Bronchial epithelial cell (primary cell): ENCODE data around the gene MTHFSD. TPM values are rescaled to one million over a fixed set of nuclear protein-coding genes. Genes with fewer than 3 reads are reported as not detected.
A peak's percentile ranks its signal among the peaks of the same experiment; 100 is the strongest.

Source experiments
- DNase-seq: peaks from one replicate; pipeline ENCODE4 v3.0.0-alpha.2; 2010; ENCODE audit warnings: low read depth
- FAIRE-seq: peaks from 2 replicates; lab custom pipeline; 2011; peaks lifted over from hg19 to GRCh38; lab: Jason Lieb, UNC
- H3K27me3 ChIP-seq: 2 replicates; pipeline ENCODE4 v1.5.1; 2011; ENCODE audit warnings: low read length; ENCODE audit not compliant: control insufficient read depth, insufficient read depth
- H3K36me3 ChIP-seq: 2 replicates; pipeline ENCODE4 v1.5.1; 2011; ENCODE audit warnings: low read length; ENCODE audit not compliant: control insufficient read depth, insufficient read depth
- H3K4me3 ChIP-seq: 2 replicates; pipeline ENCODE4 v1.5.1; 2011; ENCODE audit warnings: mild to moderate bottlenecking, low read depth, low read length, control low read depth
- total RNA-seq: library from RNA; depleted of rRNA; stranded (reverse); fragments of >200 nt; gene quantifications from 2 replicates; pipeline ENCODE4 v1.2.1, GENCODE V29; 2014
- TF ChIP-seq, protein P1 (sequence below): IDR thresholded peaks from 2 replicates; pipeline ENCODE4 v1.5.1; 2011; ENCODE audit warnings: mild to moderate bottlenecking, moderate library complexity, low read length, control low read depth, inconsistent platforms; ENCODE audit not compliant: insufficient read depth, severe bottlenecking

MTHFSD gene
- total RNA-seq, 1 donor from 2014 or later = 13.2 TPM

DNA sequence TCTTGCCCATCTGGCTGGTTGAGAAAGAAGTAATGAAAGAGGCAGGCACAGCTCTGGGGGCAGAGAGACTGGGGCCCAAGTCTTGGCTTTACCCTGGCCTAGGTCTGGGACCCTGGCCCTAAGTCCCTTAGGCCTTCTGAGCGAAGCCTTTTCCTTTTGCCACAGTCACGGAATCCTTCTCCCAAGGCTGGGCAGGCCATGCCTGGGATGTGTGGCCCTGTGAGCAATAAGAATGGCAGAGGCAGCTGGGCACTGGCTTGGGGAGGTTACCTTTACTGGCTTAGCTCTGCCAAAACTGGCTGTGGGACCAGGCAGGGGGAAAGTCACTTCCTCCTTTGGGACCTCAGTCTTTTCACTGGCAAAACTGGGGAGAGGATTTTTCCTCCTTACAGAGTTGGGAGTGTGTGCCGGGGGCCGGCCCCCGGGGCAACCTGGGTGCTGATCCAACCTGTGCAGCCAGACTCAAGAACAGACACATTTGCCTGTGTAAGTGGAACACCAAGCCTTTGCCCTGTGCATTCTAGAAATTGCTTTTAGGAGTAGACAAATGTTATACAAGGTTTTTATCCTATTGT lies 31.8 kb downstream of the MTHFSD start:
- Histone ChIP-seq H3K4me3 (no peak overlapping the region), H3K36me3 (no peaks in the 10 kb centered on the region), H3K27me3 (peaks cover 10% of the 10 kb centered on the region)
- DNase-seq (no peak), FAIRE-seq (no peak)
- TF ChIP-seq, protein P1, sequence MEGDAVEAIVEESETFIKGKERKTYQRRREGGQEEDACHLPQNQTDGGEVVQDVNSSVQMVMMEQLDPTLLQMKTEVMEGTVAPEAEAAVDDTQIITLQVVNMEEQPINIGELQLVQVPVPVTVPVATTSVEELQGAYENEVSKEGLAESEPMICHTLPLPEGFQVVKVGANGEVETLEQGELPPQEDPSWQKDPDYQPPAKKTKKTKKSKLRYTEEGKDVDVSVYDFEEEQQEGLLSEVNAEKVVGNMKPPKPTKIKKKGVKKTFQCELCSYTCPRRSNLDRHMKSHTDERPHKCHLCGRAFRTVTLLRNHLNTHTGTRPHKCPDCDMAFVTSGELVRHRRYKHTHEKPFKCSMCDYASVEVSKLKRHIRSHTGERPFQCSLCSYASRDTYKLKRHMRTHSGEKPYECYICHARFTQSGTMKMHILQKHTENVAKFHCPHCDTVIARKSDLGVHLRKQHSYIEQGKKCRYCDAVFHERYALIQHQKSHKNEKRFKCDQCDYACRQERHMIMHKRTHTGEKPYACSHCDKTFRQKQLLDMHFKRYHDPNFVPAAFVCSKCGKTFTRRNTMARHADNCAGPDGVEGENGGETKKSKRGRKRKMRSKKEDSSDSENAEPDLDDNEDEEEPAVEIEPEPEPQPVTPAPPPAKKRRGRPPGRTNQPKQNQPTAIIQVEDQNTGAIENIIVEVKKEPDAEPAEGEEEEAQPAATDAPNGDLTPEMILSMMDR = no peak

DNA sequence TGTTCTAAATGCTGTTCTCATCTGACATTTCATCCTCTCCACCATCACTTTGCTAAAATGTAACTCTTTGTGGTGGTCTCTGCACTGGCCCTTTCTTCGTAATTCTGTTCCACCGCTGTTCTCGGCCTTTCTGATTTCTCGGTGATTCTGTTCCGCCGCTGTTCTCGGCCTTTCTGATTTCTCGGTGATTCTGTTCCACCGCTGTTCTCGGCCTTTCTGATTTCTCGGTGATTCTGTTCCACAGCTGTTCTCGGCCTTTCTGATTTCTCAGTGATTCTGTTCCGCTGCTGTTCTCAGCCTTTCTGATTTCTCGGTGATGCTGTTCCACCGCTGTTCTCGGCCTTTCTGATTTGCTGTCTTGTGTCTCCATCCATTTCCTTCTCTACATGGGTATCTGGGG lies 32.4 kb downstream of the MTHFSD start:
- H3K27me3 ChIP-seq = peaks cover 10% of the 10 kb centered on the region

DNA sequence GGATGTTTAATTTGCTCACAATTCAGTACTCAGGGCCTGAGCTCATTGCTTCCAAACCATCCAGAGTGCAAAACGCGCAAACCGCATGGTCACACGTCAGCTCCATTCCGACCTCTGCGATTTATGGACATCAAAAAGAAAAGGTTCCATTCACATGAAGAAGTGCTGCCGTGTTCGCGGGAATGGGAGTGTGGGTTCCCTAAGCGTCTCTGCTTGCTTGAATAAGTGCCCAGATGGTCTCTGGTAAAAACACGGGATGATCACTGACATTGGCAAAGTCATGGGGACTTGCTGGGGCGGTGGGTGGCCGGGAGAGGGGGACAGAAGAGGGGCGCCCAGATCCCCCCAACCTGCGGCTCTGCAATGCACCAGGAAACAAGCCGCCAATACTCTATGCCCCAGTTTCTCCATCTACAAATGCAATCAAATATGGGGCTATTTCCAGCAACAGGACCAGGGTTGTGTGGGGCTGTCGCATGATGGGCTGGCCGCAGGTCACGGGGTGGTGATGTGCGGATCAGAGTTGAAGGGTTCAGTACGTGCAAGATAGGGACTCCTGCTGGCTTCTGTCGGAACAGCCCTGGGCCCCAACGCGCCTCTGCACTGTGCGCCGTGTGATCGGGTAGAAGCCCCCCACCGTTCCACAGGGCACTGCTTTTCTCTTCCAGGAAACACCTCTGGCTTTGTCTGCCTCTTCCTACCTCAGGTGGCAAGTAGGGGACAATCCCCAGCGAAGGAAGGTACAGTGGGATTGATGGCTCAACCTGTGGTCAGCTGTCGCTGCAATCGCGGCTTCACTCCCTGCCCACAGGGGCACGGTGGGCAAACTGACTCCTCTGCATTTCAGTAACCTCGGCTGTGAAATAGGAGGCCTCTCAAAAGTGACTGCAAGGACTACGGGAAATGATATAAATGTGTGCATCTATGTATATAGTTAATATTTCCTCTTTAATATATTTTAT lies 33.5 kb downstream of the MTHFSD start:
- peak; percentile 32 for FAIRE-seq
- Histone ChIP-seq H3K4me3 (no peak overlapping the region), H3K36me3 (no peaks in the 10 kb centered on the region), H3K27me3 (peaks cover 18% of the 10 kb centered on the region)
- DNase-seq = no peak
- TF ChIP-seq, protein P1 = no peak

More for the DNA sequence above, 32.4 kb downstream of the MTHFSD start:
- TF ChIP-seq, protein P1 = no peak
- no peaks in the 10 kb centered on the region for H3K36me3 ChIP-seq
- no peak for DNase-seq
- FAIRE-seq = no peak
- H3K4me3 ChIP-seq = no peak overlapping the region

DNA sequence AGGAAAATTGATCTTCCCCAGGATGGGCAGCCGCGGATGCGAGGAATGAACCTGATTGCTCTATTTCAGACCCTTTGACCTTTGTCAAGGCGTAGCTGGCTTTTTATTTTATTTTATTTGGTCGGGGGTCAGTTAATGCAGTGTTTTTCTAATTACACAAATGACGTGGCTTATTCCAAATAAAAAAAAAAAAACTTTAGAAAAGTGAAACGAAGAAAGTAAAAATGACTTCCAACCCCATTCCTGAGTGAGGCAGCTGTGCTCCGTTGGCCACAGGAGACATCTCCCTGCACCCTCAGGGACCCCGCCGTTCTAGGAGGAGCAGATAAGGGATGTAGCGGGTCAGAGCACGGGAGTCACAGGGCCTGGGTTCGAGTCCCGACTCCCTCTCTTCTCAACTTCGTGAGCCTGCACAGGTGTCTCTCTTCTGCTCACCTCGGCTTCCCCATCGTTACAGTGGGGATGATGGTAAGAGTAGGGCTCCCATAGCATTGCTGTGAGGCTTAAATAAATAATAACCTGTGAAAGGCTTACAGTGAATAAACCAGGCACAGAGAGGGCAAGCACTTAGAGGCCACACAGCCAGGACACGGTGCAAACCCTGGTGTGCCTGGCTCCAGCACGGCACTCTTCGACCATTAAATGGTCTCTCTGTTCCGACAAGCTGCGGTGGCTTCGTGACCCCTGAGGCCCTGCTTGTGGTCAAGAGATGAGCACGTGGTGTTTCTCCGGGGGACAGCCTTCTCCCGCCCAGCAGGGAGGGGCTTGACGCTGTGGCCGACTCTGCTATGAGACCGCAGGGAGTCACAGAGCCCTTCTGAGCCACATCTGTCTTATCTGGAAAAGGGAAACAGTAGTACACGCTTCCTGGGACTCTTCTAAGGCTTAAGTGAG lies 34.5 kb downstream of the MTHFSD start:
- no peaks in the 10 kb centered on the region for H3K36me3 ChIP-seq
- H3K4me3 ChIP-seq = no peak overlapping the region
- FAIRE-seq = no peak
- H3K27me3 ChIP-seq = peaks cover 26% of the 10 kb centered on the region
- no peak for DNase-seq
- TF ChIP-seq, protein P1 = no peak

DNA sequence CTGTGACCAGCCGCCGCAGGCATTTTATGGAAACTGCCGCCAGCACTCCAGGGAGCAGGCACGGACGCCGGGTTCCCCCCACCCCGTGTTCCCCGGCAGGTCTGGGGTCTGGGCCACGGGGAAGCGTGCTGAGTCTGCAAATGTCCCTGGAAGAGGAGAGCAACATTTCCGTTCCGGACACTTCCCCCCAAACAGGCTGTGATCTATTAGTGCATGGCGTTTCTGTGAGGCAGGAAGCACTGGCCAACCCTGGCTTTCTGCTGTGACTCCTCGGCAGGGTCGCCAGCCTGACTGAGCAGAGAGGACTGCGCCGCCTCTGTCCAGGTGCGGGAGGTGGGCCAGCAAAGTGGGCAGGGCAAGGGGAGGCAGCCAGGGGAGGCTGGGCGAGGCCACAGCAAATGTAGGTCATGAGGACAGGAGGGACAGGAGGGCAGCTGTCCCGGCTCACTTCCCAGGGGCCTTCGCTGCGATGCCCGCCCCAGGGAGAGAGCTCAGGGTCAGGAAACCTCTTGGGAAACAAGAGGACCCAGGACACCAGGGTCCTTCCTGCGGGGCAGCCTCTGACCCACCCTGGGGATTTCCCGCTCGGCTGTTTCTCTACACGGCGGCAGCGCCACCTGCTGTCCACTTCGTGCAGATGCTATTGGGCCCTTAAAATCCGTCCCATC lies 35.3 kb downstream of the MTHFSD start:
- FAIRE-seq = no peak

More for the DNA sequence above, 35.3 kb downstream of the MTHFSD start:
- Histone ChIP-seq H3K27me3 (peaks cover 34% of the 10 kb centered on the region), H3K36me3 (no peaks in the 10 kb centered on the region), H3K4me3 (no peak overlapping the region)
- TF ChIP-seq, protein P1 = peak; percentile 88
- peak; percentile 31 for DNase-seq
